Breast epithelium (tissue), 3 donors: ENCODE measurements around the gene CDC25A.

ENCODE experiments used
- POLR2A ChIP-seq: fragments of 450-650 bp; IDR thresholded peaks from one replicate; pipeline ENCODE4 v1.6.1; 2016; ENCODE audit warnings: antibody characterized with exemption, mild to moderate bottlenecking, moderate library complexity
- TF ChIP-seq, protein P1 (sequence below), 3 donors: fragments of 450-650 bp; IDR thresholded peaks; one replicate each; pipeline ENCODE4 v1.5.1; 2016 to 2017; ENCODE audit warnings: antibody characterized with exemption in 3 of 3, mild to moderate bottlenecking in 3 of 3, moderate library complexity in 3 of 3

DNA sequence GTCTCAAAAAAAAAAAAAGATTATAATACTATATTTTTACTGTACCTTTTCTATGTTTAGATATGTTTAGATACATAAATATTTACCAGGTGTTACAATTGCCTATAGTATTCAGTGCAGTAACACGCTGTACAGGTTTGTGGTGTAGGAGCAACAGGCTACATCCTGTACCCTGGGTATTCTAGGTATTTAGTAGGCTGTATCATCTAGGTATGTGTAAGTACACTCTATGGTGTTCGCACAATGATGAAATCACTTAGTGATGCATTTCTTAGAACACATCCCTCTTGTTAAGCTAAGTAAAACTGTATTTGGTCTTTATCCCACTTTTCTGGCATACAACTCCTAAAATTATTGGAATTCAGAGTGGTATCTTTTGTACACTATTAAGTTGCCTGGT, 77.8 kb downstream of the CDC25A start:
- TF ChIP-seq, protein P1, sequence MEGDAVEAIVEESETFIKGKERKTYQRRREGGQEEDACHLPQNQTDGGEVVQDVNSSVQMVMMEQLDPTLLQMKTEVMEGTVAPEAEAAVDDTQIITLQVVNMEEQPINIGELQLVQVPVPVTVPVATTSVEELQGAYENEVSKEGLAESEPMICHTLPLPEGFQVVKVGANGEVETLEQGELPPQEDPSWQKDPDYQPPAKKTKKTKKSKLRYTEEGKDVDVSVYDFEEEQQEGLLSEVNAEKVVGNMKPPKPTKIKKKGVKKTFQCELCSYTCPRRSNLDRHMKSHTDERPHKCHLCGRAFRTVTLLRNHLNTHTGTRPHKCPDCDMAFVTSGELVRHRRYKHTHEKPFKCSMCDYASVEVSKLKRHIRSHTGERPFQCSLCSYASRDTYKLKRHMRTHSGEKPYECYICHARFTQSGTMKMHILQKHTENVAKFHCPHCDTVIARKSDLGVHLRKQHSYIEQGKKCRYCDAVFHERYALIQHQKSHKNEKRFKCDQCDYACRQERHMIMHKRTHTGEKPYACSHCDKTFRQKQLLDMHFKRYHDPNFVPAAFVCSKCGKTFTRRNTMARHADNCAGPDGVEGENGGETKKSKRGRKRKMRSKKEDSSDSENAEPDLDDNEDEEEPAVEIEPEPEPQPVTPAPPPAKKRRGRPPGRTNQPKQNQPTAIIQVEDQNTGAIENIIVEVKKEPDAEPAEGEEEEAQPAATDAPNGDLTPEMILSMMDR (IDR thresholded peaks at IDR 0.05), result no peak
- no peak for TF ChIP-seq POLR2A
